ENCODE data around the gene EIF3F. TPM values are rescaled to one million over a fixed set of nuclear protein-coding genes. Genes with fewer than 3 reads are reported as not detected.
A peak's percentile ranks its signal among the peaks of the same experiment; 100 is the strongest.

Gene EIF3F
- total RNA-seq, 1 donor from 2014 or later: 327 TPM

GRCh38 chr11:8011371-8011770 is 24.2 kb downstream of the EIF3F start:
- no peak for TF ChIP-seq CTCF (IDR thresholded peaks at IDR 0.05)
- Mint-ChIP-seq H3K9me3 (ENCODE audit: unreplicated experiment) (no peaks in the 10 kb centered on the region), H3K4me1 (ENCODE audit: unreplicated experiment) (no peaks in the 10 kb centered on the region), H3K27me3 (ENCODE audit: unreplicated experiment) (peaks cover 34% of the 10 kb centered on the region), H3K27ac (ENCODE audit: unreplicated experiment) (no peak overlapping the region), H3K4me3 (ENCODE audit: unreplicated experiment) (no peak overlapping the region), H3K36me3 (ENCODE audit: unreplicated experiment) (no peaks in the 10 kb centered on the region)
- no peak for DNase-seq (ENCODE audit: extremely low spot score, unreplicated experiment)

- H3K9me3 Mint-ChIP-seq (ENCODE audit: unreplicated experiment): no peaks in the 10 kb centered on the region
- peaks cover 40% of the 10 kb centered on the region for H3K27me3 Mint-ChIP-seq (ENCODE audit: unreplicated experiment)
- H3K4me1 Mint-ChIP-seq (ENCODE audit: unreplicated experiment): no peaks in the 10 kb centered on the region
- no peak overlapping the region for H3K4me3 Mint-ChIP-seq (ENCODE audit: unreplicated experiment)
- H3K36me3 Mint-ChIP-seq (ENCODE audit: unreplicated experiment): no peaks in the 10 kb centered on the region
- no peak for TF ChIP-seq CTCF (IDR thresholded peaks at IDR 0.05)
- DNase-seq (ENCODE audit: extremely low spot score, unreplicated experiment): peak; percentile 63
- H3K27ac Mint-ChIP-seq (ENCODE audit: unreplicated experiment): no peak overlapping the region
Measured at GRCh38 chr11:8011981-8012444, 24.9 kb downstream of the EIF3F start.

GRCh38 chr11:8013833-8014232 is 26.7 kb downstream of the EIF3F start:
- TF ChIP-seq CTCF (IDR thresholded peaks at IDR 0.05): no peak
- peak; percentile 42 for DNase-seq (ENCODE audit: extremely low spot score, unreplicated experiment)
- Mint-ChIP-seq H3K27me3 (ENCODE audit: unreplicated experiment) (peaks cover 54% of the 10 kb centered on the region), H3K27ac (ENCODE audit: unreplicated experiment) (no peak overlapping the region), H3K4me1 (ENCODE audit: unreplicated experiment) (peaks cover 5% of the 10 kb centered on the region), H3K9me3 (ENCODE audit: unreplicated experiment) (no peaks in the 10 kb centered on the region), H3K36me3 (ENCODE audit: unreplicated experiment) (no peaks in the 10 kb centered on the region), H3K4me3 (ENCODE audit: unreplicated experiment) (no peak overlapping the region)

- peak; percentile 46 for DNase-seq (ENCODE audit: extremely low spot score, unreplicated experiment)
- Mint-ChIP-seq H3K4me3 (ENCODE audit: unreplicated experiment) (no peak overlapping the region), H3K27ac (ENCODE audit: unreplicated experiment) (no peak overlapping the region), H3K9me3 (ENCODE audit: unreplicated experiment) (no peaks in the 10 kb centered on the region), H3K36me3 (ENCODE audit: unreplicated experiment) (no peaks in the 10 kb centered on the region), H3K27me3 (ENCODE audit: unreplicated experiment) (peaks cover 58% of the 10 kb centered on the region), H3K4me1 (ENCODE audit: unreplicated experiment) (peaks cover 13% of the 10 kb centered on the region)
- no peak for TF ChIP-seq CTCF (IDR thresholded peaks at IDR 0.05)
Measured at GRCh38 chr11:8015753-8016239, 28.7 kb downstream of the EIF3F start.

GRCh38 chr11:8016440-8016839 is 29.3 kb downstream of the EIF3F start:
- DNase-seq (ENCODE audit: extremely low spot score, unreplicated experiment): peak; percentile 36
- Mint-ChIP-seq H3K27ac (ENCODE audit: unreplicated experiment) (no peak overlapping the region), H3K27me3 (ENCODE audit: unreplicated experiment) (peaks cover 54% of the 10 kb centered on the region), H3K36me3 (ENCODE audit: unreplicated experiment) (no peaks in the 10 kb centered on the region), H3K4me1 (ENCODE audit: unreplicated experiment) (peaks cover 13% of the 10 kb centered on the region), H3K4me3 (ENCODE audit: unreplicated experiment) (no peak overlapping the region), H3K9me3 (ENCODE audit: unreplicated experiment) (no peaks in the 10 kb centered on the region)
- TF ChIP-seq CTCF (IDR thresholded peaks at IDR 0.05): no peak

Data from osteocyte (in vitro differentiated cells).